Ecto neural progenitor cell (in vitro differentiated cells): ENCODE data around the gene IPO4.

Experiments used
- DNase-seq: peaks from one replicate; pipeline ENCODE4 v3.0.0-alpha.2; 2018; ENCODE audit warnings: low spot score

Gene IPO4

DNA sequence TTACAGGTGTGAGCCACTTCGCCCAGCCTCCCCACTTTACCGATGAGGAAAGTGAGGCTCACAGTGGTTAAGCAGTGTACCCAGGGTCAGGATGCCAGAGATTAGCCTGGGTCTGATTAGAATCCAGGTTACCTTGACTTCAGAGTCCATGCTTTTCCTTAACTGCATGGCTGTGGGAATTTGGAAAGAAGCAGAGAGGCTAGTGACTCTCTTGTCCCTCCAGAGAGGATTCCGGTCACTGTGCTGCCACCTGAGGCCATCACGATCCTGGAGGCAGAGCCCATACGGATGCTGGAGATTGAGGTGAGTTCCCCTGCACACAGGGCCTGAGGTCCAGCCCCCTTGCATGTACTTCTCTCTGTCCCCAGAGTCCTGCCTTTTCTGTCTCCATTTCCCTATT lies 12.0 kb downstream of the IPO4 start:
- DNase-seq = no peak

DNA sequence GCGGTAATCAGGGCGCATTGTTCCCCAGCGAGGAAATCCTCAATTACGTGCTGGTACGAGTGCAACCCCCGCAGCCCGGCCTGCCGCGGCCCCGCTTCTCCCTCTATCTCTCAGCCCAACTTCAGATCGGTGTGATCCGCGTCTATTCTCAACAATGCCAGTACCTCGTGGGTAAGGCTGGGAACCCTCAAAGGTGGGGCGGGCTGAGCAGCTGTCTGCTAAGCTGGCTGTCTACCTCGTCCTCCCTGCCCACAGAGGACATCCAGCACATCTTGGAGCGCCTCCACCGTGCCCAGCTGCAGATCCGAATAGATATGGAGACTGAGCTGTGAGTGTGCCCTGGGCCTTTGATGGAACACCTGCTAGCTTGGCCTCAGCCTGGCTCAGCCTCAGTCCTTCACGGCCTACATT lies 15.7 kb downstream of the IPO4 start:
- DNase-seq = no peak

DNA sequence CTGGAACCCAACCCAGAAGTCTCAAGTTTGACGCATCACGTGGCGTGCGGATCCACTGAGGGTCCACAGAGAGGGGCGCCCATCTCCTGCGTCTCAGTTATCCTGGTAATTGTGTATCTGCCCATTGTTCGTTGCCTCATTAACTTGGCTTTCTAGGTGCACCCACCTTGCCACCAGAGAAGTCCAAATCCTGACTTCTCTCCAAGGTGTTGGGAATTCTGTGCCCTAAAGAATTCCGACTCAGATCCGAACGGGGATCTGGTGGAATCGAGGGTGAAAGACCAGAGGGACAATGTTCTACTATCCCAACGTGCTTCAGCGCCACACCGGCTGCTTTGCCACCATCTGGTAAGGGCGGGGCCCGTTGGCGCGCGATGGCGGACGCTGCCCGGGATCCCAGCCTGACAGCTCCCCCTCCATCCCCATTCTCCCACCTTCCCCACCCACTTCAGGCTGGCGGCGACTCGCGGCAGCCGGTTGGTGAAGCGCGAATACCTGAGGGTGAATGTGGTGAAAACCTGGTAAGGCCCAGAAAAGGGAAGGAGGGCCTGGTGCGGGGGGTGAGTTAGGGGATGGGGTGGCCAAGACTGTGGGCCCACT lies 16.3 kb downstream of the IPO4 start:
- no peak for DNase-seq

DNA sequence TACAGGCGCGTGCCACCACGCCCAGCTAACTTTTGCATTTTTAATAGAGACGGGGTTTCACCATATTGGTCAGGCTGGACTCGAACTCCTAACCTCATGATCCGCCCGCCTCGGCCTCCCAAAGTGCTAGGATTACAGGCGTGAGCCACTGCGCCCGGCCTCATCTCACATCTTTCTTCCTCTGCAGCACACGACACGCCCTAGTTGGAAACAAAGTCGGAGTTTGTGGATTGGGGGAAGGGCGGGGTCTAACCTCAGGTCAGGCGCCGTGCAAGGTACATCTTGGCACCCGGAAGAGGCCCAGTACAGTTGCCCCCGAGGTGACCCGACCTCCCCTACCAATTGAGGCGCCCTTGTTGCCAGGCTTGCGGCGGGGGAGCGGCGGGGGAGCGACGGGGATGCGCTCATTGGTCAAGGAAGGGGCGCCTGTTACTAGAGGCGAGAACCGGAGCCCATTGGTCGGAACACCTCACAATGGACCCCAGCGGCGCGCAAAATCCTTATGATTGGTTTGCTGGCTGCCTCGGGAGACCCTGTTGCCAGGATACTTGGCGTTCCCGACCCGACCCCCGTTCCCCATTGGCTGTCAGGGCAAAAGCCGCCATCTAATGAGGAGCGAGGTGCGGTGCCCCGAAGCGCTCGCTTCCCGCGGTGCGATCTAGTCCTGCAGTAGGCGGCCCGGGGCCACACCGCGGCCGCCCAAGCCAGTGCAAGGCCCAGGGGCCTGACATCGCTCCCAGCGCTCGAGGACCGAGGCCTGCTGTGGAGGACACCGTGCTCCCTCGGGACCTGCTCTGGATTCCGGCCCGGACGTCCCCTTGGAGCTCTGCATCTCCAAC lies 17.0 kb downstream of the IPO4 start, which contains the start of gene REC8:
REC8 (plus strand) TSS at position 659 of the 839 bp plus-strand sequence. CDS start 473 bp downstream, outside the sequence.
- DNase-seq = peak; percentile 99

DNA sequence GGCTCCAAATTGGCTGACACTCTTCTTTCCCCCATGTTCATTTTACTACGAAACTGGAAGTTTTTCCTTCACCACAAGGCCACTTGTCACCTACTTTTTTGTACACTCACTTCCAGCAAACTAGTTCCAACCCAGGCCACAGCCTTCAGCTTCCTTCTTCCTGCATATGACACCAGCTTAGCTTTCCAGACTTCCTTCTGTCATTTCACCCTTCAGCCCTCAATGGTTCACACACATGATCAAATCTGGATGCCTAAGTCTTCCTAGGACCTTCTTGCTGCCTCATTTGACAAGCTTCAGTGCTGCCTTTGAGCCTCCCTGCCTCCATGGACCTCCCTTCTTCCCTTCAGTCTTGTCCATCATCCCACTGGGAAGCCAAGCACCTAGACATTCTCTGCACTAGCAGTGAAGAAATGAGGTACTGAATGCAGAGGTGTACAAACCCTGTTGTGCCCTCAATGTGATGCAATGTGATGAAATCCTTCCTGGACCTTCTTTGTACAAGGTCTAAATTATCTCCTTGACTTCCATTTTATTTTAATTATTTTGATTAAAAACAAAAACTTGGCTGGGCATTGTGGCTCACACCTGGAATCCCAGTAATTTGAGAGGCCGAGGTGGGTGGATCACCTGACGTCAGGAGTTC lies 21.0 kb downstream of the IPO4 start:
- DNase-seq = no peak

DNA sequence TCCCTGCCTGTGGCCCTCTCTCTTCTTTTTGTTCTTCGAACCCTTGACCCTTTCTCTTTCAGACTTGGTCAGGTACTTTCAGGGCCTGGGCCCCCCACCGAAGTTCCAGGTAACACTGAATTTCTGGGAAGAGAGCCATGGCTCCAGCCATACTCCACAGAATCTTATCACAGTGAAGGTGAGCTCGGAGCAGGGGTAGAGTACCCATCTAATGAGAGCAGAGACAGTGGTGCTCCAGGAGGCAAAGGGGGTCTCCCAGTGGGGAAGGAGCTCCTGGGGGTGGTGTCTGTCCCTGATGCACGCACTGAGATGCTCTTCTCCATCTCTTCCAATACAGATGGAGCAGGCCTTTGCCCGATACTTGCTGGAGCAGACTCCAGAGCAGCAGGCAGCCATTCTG lies 22.8 kb downstream of the IPO4 start:
- no peak for DNase-seq

DNA sequence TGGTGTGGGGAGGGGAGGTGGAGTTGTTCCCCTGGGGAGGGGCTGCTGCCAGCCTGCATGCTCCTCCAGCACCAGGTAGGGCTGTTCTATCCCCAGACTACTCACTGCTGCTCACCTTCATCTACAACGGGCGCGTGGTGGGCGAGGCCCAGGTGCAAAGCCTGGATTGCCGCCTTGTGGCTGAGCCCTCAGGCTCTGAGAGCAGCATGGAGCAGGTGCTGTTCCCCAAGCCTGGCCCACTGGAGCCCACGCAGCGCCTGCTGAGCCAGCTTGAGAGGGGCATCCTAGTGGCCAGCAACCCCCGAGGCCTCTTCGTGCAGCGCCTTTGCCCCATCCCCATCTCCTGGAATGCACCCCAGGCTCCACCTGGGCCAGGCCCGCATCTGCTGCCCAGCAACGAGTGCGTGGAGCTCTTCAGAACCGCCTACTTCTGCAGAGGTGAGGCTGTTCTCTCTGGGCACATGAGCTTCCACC lies 24.1 kb downstream of the IPO4 start:
- DNase-seq = no peak

DNA sequence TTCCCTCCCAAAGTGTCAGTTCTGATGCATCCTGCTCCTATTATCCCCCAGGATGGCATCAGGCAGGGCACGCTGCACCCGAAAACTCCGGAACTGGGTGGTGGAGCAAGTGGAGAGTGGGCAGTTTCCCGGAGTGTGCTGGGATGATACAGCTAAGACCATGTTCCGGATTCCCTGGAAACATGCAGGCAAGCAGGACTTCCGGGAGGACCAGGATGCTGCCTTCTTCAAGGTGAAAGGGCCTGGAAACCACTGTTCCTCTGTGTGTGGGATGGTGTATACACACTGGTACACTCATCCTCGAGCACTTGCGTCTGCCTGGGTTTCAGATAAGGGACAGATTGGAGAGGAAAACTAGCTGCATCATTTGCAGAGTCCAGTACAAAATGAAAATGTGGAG lies 26.5 kb downstream of the IPO4 start:
- no peak for DNase-seq

DNA sequence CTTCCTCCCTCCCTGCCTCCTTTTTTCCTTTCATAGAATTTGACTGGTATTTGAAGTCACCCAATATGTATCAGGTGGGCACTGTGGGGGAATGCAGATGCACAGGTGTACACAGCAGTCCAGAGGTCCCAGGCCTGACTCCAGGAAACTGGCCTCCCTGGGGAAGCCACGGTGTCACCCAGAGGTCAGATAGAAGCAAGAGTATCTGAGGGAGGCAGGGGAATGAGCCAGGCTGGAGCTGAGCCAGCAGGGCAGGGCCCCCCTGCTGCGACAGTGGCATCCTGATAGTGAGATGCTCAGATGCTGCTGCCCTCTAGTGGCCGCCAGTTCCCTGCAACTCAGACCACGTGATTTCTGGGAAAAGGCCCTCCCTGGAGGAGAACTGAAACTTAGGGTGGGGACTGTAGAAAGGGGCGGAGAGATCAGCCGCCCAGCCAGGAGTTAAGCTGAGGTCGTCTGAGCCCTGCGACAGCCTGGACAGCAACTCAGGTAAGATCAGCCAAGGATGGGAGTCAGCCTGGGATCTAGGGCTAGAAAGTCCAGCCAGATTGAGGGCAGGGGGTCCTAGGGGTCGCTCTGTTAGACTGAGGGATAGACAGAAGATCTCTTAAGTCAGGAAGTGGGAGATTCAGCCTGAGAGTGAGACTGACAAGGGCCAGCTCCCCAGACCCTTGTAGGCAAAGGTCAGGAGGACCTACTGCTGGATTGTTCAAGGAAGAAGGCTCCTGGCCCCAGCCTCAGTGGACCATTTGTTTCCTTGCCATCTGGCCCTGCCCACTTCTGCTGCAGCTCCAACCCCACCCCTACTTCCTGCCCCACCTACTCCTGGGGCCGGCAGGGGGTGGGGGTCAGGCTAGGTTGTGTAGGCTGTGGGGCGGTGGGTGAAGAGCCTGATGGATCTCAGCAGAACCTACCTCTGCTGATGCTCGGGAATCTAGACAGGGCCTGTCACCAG lies 27.5 kb downstream of the IPO4 start, which contains the start of gene IRF9:
IRF9 (plus strand) TSS at position 416 of the 955 bp plus-strand sequence. CDS start 880 bp downstream, outside the sequence.
- peak; percentile 97 for DNase-seq

DNA sequence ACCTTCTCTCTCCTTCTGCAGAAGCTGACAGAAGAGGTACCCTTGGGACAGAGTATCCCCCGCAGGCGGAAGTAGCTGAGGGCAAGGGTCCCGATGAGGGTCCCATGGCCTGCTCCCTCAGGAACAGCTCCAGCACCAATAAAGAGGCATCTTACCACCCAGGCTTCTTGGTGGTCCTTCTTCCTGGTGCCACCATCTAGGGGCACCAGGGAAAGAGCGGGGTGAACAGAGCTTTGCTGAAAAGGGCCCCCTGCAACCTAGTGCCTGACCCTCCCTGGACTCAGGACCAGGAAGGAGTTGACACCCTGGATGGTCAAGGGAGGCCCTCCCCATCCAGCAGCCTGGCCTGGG lies 28.1 kb downstream of the IPO4 start:
- DNase-seq = no peak

DNA sequence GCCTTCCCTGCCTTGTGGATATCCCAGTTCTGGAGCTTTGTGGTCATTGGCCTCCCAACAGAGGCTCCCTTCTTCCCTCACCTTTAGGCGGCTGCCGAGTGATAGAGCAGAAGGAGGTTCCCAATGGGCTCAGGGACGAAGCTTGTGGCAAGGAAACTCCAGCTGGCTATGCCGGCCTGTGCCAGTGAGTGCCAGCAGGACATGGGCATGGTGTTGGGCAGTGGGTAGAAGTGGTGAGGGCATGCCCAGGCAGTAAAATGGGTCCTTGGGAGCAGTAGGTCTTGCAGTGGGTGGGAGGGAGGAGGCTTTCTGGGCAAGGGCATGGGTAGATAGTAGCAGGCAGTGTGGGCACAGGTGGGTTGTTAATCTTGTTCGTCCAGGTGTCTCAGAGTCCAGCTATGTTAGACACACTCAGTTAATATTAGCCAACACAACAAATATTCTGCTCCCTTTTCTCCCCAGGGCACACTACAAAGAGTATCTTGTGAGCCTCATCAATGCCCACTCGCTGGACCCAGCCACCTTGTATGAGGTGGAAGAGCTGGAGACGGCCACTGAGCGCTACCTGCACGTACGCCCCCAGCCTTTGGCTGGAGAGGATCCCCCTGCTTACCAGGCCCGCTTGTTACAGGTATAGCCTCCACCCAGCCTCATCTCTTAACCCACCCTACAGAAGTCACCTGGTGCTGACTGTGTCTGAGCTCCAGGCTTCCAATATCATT lies 28.7 kb downstream of the IPO4 start:
- DNase-seq = no peak

DNA sequence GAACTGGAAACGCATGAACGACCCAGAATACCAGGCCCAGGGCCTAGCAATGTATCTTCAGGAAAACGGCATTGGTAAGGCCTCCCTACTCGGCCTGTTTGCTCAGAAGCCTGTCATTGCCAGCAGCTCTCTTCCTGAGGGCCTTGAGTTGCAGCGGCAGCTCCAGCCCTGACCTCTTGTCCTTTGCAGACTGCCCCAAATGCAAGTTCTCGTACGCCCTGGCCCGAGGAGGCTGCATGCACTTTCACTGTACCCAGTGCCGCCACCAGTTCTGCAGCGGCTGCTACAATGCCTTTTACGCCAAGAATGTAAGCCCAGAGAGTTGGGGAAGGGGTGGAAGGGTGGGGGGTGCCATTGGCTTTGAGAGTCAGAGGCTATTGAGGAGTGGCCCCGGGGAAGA lies 31.3 kb downstream of the IPO4 start:
- DNase-seq = no peak

DNA sequence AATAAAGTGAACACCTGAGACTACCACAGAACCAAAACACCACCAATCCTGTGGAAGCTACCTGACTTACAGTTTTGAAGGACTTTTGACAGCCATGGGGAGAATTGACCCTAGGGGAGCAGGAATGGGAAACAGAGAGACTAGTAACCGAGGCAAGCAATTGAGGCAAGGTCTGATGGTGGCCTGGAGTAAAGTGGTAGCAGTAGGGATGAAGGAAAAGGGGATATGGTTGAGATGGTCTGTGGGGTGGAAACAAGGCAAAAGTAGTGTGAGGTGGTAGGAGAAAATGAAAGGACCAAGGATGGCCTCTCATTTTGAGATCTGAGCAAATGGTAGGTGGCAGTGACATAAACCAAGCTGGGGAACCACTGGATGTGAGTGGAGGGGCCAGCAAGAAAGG lies 31.8 kb downstream of the IPO4 start:
- DNase-seq = no peak

DNA sequence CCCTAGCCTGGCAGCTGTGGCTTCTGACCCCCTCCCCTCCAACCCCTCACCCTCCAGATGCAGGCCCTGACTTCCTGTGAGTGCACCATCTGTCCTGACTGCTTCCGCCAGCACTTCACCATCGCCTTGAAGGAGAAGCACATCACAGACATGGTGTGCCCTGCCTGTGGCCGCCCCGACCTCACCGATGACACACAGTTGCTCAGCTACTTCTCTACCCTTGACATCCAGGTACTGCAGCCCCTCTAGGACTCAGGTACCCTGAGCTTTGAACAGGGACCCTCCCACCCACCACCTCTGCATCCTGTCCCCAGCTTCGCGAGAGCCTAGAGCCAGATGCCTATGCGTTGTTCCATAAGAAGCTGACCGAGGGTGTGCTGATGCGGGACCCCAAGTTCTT lies 33.5 kb downstream of the IPO4 start:
- no peak for DNase-seq

DNA sequence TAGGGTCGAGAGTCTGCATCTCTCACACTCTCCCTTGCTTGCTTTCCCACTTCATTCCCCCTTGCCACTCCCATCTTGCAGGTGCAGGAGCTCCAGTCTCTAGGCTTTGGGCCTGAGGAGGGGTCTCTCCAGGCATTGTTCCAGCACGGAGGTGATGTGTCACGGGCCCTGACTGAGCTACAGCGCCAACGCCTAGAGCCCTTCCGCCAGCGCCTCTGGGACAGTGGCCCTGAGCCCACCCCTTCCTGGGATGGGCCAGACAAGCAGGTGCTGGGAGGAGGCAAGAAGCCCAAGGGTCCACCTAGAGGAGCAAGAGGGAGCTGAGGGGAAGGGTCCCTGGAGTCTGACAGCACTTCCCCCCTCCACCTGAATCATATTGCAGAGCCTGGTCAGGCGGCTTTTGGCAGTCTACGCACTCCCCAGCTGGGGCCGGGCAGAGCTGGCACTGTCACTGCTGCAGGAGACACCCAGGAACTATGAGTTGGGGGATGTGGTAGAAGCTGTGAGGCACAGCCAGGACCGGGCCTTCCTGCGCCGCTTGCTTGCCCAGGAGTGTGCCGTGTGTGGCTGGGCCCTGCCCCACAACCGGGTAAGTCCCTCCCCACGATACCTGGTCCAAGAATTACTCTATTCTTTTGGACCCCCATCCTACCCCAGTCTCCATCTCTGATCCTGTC lies 37.1 kb downstream of the IPO4 start:
- DNase-seq = no peak

DNA sequence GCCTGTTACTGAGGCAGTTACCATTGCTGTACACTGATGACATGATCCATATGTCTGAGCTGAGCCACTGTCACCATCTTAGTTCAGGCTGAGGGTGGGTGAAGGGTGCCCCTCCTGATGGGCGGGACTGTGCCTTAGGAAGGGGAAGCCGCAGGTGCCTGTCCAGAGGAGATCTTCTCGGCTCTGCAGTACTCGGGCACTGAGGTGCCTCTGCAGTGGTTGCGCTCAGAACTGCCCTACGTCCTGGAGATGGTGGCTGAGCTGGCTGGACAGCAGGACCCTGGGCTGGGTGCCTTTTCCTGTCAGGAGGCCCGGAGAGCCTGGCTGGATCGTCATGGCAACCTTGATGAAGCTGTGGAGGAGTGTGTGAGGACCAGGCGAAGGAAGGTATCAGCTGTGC lies 37.6 kb downstream of the IPO4 start:
- DNase-seq = no peak

DNA sequence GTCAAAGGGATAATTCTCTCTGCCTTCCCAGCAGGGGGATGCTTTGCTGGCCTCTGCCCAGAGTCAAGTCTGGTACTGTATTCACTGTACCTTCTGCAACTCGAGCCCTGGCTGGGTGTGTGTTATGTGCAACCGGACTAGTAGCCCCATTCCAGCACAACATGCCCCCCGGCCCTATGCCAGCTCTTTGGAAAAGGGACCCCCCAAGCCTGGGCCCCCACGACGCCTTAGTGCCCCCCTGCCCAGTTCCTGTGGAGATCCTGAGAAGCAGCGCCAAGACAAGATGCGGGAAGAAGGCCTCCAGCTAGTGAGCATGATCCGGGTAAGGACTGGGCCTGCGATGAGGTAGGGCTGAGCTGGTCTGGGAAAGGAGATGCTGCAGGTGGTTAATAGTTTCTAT lies 38.0 kb downstream of the IPO4 start:
- no peak for DNase-seq

DNA sequence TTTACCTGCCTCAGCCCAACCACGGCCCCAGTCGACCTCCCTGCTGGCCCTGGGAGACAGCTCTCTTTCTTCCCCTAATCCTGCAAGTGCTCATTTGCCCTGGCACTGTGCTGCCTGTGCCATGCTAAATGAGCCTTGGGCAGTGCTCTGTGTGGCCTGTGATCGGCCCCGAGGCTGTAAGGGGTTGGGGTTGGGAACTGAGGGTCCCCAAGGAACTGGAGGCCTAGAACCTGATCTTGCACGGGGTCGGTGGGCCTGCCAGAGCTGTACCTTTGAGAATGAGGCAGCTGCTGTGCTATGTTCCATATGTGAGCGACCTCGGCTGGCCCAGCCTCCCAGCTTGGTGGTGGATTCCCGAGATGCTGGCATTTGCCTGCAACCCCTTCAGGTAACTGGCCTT lies 38.6 kb downstream of the IPO4 start:
- no peak for DNase-seq

DNA sequence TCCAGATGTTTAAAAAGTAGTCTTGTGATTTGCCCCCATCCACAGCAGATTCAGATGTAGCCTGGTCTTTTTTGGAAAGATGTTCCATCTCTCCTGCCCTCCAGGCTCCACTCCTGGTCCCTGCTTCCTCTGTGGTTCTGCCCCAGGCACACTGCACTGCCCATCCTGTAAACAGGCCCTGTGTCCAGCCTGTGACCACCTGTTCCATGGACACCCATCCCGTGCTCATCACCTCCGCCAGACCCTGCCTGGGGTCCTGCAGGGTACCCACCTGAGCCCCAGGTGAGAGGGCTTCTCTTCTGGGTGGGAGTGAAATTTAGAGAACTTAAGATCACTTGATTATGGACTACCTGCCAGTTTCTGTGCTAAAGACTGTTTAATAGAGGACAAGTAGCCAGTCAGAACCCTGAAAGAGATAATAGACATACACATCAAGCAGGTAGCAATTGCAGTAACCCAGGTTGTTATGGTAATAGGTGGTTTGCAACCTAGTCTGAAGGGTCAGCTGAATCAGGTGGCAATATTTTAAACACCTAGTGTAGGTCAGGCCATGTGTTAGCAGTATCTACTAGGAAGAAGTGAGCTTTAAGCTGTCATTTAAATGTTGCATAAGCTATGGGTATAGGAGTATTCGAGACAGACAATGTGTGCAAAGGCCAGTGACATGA lies 39.2 kb downstream of the IPO4 start:
- DNase-seq = no peak
